Lower leg skin (tissue), 3 donors: ENCODE results near the gene PTPA.

Experiments
- POLR2A ChIP-seq, 2 donors: fragments of 450-650 bp; IDR thresholded peaks; one replicate each; pipeline ENCODE4 v1.6.1; 2016 to 2017; ENCODE audit warnings: antibody characterized with exemption in 2 of 2, mild to moderate bottlenecking in 1 of 2, moderate library complexity in 1 of 2
- TF ChIP-seq, protein P1 (sequence below), 3 donors: fragments of 450-650 bp; IDR thresholded peaks; one replicate each; pipeline ENCODE4 v1.5.1; 2016; ENCODE audit warnings: antibody characterized with exemption in 3 of 3, mild to moderate bottlenecking in 3 of 3, moderate library complexity in 2 of 3

DNA sequence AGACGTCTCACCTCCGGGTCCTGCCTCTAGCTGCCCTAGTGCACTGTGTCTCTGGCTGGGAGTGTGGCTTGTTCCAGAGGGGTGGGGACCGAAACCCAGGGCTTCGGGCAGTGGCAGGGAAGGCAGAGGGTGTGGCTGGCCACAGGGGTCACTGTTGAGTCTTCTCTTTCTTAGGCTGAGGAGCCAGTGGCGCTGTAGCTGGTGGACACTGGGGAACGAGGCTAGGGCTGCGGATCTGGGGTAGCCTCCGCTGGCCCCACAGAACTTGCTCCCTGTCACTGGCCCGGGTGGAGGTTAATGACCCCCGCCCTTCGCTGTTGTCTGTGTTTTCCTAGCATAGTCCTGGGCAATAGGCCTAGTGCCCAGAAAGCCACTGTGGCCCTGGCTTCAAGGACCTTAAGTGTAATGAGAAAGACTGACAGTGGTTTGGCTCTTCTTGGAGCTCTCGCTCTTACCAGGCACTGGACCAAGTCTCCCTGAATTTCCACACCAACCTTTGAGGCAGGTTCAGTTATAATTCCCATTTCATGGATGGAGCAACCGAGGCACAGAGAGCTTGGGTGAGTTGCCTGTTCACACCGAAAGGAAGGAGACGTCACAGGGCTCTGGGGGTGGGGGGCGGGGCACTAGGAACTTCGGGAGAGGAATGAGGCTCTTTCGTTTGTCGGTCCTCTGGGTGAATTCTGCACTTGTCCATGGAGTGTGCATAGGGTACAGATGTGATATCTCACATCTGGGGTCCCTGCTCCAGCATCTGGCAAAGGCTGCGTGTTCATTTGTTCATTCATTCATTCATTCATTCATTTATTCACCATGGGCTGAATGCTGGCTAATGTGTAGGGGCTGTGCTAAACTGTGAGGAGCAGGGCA lies 71.6 kb downstream of the PTPA start:
- TF ChIP-seq, protein P1, sequence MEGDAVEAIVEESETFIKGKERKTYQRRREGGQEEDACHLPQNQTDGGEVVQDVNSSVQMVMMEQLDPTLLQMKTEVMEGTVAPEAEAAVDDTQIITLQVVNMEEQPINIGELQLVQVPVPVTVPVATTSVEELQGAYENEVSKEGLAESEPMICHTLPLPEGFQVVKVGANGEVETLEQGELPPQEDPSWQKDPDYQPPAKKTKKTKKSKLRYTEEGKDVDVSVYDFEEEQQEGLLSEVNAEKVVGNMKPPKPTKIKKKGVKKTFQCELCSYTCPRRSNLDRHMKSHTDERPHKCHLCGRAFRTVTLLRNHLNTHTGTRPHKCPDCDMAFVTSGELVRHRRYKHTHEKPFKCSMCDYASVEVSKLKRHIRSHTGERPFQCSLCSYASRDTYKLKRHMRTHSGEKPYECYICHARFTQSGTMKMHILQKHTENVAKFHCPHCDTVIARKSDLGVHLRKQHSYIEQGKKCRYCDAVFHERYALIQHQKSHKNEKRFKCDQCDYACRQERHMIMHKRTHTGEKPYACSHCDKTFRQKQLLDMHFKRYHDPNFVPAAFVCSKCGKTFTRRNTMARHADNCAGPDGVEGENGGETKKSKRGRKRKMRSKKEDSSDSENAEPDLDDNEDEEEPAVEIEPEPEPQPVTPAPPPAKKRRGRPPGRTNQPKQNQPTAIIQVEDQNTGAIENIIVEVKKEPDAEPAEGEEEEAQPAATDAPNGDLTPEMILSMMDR (IDR thresholded peaks at IDR 0.05): no peak
- TF ChIP-seq POLR2A (IDR thresholded peaks at IDR 0.05): no peak
